GM18873 (cell line): ENCODE measurements around the gene SPOCK1.

Source experiments
- ATAC-seq: cut with Tn5 transposase; IDR thresholded peaks from one replicate; pipeline ENCODE4 v1.9.1; 2021; ENCODE audit warnings: mild to moderate bottlenecking, moderate library complexity, moderate number of reproducible peaks; ENCODE audit not compliant: unreplicated experiment, low FRiP score

SPOCK1 gene

DNA sequence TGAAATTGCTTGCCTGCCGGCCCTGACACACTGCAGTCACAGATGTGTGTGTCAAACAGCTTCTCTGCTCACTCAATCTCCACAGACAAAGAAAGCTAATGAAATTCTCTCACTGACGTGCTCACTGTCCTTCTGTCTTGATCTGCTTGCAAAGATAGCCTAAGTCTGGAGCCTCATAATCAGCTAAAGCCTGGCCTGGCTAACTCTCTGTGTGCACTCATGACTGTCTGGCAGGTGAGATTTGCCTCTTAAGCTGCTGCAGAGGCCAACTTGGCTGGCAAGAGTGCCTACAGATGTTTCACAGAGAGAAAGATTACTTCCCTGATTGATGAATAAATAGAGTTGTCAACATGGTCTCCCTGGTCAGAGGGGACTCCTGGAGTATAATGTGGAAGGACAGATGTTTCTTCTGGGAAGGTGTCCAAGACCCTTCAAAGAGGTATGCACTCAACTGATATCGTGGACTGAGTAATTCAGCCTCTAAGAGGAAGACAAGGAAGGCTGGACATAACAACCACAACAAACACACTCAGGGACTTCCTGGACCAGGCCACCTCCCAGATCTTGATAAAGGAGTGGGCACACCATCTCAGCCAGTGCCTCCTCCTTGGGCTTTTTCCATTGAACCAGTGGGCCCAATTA, 362.0 kb downstream of the SPOCK1 start:
- ATAC-seq = no peak

DNA sequence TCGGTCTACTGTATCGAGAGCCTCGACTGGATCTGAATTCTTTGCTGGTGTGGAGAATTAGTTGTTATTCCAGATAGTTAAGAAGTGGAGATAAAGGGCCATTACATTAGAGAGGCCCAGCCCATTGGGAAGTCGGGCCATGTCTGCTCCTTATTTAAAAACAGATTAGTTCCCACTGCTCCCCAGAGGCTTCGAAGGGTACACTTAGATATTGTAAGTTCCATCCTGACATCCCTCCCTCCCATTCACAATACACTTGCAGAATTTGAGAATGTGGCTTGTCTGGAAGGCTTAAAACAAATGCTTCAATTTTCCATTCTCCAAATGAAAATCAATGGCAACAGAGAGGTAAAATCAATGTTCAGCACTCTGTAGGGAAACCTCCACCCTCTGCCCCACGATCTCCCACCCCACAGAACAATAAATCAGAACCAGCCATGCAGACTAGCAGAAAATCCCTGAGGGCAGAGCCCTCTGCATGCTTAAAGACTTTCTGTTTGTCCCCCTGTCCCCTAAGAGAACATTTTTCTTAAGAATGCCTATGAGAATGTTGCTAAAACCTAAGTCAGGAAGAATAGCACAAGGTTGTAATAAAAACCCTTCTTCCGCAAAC, 364.1 kb downstream of the SPOCK1 start:
- no peak for ATAC-seq

DNA sequence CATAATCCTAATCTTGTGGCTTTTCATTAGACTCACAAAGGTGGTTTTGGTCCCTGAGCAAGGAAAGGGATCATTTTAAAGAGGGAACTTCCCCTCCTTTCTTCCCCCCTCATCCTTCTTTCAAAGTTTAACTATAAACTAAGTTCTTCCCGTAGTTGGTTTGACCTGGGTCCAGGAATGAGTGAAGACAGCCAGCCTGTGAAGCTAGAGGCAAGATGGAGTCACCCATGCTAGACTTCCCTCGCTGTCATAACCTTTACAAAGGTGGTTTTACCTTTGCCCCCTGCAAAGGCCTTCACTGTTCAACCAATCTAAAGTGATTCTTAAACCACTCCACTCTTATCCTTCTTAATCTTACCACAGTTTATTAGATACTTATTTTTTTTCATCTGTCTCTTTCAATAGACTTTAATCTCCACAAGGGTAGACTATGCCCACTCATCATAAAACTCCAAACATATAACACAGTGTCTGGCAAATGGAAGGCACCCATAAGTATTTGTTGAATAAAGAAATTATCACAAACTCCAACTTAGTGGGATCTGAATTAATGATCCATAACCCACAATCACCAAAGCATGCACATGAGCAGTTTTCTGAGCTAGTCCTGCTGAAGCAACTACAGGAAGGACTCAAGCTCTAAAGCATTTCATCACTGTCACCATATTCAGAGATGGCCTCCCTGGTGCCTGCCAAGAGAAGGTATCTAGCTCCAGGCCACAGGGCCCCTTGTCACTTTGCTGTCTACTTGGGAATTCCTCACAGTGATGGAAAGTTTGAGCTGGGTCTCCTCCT, 369.0 kb downstream of the SPOCK1 start:
- no peak for ATAC-seq

DNA sequence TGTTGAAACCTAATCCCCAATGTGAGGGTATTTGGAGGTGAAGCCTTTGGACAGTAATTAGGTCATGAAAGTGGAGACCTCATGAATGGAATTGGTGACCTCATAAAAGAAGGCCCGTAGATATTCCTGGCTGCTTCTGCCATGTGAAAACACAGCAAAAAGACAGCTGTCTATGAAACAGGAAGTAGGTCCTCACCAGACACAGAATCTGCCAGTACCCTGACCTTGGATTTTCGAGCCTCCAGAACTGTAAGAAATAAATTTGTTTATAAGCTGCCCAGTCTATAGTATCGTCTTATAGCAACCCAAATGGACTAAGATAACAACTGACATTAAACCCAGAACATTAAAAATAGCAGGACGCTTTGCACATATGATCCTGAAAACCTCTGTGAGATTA, 371.1 kb downstream of the SPOCK1 start:
- ATAC-seq = no peak

DNA sequence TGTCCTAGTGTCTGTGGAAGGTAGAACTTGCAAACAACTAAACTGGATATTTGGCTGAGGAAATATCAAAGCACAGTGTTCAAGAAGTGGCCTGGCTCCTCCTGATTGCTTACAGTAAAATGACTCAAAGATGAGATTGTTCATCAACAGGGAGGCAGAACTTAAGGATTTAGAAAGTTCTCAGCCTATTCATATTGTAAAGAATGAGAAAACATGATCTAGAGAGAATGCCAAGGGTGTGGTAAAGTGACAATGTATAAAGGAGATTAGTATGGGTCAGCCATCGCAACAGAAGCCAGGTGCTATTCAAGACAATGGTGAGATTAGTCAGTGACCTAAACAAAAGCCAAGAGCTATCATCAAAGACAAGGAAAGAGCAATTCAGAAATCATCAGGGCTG, 372.3 kb downstream of the SPOCK1 start:
- no peak for ATAC-seq

DNA sequence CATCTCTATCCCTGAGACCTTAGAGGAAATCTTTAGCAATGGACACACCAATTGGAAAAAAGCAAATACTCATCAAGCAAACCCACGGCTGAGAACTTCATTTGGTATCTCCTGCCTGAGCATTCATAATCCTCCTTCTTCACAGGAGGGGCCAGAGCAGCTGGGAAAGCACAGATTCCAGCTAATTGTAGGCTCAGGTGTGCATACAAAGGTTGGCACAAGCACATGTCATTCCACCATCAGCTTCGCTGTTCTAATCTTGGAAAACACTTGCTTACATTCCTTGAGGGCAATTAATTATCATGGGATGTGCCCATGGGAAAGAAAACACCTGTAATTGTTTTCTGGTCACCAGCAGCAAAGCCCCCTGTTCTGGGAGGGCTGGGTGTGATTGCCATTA, 376.6 kb downstream of the SPOCK1 start:
- no peak for ATAC-seq

DNA sequence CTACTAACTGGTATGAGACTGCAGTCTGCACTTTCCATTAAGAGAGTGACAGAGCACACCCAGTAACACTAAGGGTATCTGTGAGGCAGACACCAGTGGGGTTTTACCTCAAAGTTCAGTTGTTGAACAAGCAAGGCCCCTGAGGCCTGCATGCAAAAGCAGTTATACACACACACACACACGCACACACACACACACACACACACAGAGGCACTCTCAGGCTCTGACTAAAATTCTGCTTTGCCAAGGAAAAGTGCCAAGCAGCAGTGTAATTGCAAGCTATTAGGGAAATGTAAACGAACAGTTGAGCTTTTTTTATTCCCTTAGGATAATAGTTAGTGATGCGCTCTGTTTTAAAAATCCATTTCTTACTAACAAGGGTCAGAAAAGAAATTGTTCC, 377.1 kb downstream of the SPOCK1 start:
- no peak for ATAC-seq

DNA sequence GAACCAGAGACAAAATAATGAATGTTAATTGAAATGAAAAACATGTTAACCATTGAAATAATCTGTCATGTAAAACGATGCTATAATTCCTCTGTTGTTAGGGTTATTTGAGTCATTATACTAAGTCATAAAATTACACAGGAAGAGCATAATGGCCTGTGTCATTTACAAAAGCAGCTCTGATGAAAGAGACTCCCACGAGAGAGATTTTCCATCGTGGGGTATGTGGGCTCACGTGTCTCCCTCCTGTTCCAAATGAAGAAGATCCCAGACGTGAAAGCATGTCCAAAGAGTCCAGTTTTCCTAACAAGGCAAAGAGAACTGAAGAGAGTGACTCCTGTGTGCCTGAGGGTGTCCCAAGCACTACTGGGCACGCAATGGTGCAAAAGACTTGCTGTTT, 379.8 kb downstream of the SPOCK1 start:
- ATAC-seq = no peak

DNA sequence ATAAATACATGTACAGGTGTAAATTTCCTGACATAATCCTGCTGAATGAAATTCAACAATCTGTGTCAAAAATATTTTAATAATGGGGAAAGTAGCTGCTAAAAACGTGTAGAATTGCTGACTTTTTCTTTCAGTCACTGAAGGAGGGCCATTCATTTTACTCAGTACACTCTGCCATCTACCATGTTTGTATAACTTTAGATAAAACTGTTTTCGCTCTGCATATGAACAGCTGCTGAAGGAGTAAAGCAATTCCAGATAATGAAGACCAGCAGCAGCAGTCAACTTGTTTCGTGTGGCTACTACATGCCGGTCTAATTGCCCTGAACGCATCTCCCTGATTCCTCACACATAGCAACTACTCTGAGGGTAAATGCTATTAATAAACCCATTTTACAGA, 380.5 kb downstream of the SPOCK1 start:
- no peak for ATAC-seq

DNA sequence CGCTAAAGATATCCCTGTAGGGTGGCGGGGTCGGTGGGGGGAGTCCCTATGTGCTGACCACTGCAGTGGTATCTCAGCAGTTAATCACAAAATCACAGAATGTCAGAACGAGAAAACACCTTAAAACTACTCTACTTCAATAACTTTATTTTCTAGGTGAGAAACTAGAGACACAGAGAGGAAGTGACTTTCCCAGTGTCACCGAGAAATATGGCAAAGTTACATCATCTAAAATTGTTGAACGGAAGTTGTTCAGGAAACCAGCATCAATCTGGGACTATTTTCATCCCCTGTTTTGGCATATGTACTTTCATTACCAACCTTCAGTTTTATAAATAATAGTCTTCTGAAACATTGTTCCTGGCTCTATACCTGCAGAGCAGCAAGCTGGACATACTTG, 384.0 kb downstream of the SPOCK1 start:
- ATAC-seq = no peak

DNA sequence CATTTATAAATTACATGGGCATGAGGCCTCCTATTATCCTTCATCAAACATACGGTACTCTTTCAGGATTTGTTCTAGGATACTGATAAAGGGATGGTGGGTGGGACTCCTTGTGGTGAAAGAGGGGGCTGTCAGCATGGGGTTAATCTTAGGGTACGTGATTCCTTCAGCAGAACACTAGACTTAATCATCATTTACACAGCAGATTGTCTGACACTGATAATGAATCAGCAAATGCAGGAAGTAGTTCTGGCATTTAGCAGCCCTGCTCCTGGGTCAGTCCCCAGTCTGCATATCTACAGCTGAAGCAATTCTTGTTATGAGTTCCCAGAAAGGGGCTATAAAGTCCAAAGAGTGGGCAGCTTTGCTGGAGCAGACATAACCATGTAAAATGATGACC, 384.6 kb downstream of the SPOCK1 start:
- ATAC-seq = no peak

DNA sequence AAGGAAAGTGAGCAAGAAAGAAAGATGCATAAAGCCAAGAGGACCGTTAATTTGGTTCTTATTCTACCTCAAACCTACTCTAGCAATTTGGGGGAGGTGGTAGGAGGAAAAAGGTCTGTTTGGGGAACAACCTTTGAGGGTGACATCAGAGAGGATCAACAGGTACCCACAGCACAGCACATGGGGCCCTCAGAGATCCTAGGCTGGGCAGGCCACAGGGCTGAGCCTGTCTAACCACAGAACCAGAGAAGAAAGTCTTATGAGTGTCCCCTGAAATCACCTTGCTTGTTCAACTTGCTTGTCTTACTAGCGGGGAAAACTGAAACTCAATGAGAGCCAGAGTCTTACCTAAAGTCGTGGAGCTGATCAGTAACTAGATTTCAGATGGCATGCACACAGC, 385.2 kb downstream of the SPOCK1 start:
- no peak for ATAC-seq

DNA sequence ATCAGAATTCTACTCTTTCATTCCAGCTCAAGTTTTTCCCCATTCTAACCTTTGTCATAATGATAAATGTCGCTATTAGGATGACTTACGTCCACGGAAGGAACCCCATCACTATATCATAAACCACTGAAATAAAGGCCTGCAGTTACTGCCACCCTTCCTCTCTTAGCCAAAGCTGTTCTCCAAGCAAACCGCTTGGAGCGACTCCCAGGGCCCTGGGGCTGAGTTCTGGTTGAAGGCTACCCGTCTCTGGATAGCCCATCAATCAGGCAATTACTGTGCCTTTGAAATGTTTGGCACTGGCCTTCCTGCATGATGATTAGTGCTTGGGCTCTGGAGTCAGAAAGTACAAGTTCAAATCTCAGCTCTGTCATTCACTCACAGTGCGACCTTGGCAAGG, 386.0 kb downstream of the SPOCK1 start:
- no peak for ATAC-seq

DNA sequence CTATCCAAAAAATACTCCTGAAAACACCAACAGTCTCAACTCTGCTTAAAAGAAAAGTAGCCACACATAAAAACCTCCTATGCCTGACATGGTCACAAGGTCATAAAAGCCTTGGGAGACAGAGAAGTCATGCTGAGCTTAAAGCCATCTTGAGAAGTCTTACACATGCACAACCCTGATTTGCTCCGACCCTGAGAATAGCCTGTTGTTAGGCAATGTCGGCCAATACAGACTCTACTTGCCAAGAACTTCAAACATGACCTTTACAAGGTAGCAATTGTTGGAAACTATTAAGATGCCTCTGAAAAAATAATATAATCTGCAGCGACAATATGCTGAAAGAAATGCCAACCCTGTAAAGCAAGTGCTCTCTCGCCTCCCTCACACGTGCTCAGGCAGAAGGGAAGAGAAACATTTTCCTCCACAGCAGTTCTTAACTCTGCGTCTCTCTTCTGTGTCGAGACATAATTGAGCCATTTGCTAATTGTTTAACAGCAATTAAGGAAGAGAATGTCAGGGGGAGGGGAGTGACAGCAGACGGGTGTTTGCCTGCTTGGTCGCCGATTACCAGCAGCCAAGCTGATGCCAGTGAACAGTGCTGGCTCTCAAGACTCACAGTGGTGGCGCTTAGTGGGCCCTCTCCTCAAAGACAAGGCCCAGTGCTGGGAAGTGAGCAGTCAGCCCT, 393.6 kb downstream of the SPOCK1 start:
- no peak for ATAC-seq

DNA sequence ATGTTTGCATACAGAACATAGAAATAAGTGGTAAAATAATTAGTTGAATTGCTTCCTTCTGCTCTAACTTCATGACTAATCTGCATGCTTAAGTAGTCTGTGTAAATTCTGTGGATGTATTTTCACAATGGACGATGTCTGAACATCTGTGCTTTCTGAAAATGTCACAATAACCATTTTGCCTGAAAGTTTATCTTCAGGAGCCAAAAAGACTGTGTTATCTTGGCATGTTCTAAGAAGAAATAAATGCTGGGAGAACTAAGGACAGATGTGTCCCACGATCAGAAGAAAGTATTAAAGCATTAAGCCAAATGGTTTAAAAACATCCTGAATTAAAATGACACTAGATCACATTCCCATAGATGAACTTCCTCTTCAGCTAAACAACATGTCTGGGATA, 397.6 kb downstream of the SPOCK1 start:
- no peak for ATAC-seq

DNA sequence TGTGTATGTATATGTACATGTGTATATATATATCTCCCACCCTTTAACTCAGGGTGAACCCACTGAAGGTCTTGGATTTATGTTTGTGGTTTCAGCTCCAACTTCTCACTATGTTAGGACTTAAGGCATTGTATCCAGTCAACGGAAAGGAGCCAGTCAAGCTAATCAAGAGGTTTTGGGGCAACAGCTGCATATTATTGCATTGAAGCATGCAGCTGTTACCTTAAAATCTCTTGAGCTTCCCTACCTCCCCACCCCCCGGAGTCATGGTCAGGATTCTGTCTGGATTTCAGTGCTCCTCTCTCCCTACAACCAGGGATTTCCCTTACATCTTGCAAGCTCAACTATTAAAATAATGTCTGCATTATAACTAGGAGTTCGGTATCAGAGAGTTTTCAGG, 399.5 kb downstream of the SPOCK1 start:
- no peak for ATAC-seq

DNA sequence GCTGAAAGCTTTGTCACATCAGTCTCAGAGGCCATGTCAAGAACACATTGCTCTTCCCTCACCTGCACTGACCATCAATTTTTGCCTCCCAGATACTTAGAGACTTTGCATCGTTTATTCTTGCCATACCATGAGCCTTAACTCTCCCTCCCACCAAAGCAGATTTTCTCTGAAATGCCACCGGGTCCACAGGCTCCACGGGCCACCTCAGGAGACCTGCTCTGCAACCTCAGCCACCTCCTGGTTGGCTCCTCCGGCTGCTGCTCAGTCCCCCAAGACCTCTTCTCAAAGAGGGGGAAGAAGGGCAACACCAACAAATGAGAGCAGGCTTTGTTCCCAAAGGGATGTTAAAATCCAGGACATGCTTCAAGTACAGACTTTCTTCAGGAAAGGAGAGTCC, 400.5 kb downstream of the SPOCK1 start:
- ATAC-seq = no peak

DNA sequence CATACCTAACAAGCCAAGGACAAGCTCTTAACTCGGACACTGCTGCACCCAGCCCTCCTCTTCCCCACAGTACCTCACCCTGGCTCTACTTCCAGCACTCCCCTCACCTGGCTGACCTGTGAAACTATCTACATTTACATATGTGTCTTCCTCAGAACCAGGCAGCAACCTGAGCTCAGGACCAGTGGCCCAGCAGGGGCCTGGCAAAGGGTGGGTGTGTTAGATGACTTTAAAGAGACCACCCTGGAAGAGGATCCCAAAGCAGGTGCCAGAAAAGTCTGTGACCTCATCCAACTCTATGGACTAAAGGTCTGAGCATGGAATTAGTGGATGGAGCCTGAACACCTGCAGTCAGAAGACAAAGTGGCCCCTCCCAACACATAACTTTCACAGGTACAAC, 400.9 kb downstream of the SPOCK1 start:
- no peak for ATAC-seq

DNA sequence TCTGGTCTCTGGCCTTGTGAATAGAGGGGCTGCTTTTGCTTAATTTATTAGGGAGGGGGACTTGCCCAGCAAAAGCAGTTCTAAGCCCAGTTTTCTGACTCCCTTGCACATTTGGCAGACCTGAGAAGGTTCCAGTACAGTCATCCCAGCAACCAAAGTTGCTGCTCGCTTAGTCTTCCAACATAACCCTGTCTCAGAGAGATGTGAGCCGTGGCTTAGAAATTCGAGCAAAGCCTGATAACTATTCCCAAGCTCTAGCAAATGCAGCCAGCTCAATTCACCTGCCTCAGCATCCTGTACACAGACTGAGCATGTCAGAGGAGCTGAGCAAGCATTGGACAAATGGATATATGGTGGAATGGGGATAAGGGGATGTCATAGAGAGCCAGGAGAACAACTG, 401.9 kb downstream of the SPOCK1 start:
- ATAC-seq = no peak

DNA sequence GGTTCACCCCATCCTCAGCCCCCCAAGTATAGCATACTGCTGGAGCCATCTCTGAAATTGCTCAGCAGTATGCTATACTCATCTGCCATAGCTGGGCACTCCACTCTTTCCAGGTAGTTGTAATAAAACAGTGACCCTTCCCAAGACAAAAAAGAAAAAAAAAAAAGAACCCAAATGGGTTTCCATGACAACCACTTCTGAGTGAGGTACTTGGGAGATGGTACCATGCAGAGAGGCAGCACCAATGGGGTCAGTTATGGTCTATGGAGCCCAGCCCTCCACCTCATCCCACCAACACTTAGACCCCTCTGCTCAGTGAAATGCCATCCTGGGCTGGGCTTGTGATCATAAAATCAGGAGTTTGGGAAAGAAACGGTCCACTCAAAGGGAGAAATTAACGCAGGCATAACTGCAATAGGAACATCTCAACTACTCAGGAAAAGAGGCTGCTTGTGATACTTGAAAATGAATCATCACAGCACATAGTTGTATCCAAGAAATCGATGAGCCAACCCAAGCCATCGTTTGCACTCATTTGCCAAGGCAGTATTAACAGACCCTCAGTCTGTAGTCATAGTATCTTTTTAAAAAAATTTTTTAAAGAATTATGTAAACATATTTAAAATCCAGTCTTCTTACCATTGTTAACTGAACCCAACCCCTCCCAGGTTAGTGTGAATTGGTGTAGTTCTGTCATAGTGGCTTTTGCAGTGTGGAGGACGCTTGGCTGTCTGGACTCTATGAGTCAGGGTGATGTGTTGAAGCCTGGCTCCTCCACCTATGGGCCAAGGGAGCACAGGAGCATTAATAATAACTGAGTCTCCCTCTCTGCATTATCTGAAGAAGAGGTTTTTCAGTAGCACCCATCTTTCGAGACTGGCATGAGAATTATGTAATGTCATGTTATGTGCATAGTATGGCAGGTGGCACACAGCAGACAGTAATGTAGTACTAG, 402.7 kb downstream of the SPOCK1 start:
- no peak for ATAC-seq
